IMR-90 (cell line): ENCODE measurements around the gene ARPC1A. TPM values are rescaled to one million over a fixed set of nuclear protein-coding genes. Genes with fewer than 3 reads are reported as not detected.

Source experiments
- ATAC-seq: fragments of 200-7000 bp; cut with Tn5 transposase; 2 replicates; pipeline ENCODE4 v1.9.1; 2020; ENCODE audit warnings: low read depth, mild to moderate bottlenecking, moderate library complexity
- BruUV-seq: library from RNA; stranded (reverse); fragments of 400-500 nt; replicated peaks from 2 replicates; lab custom pipeline; 2021; lab: Mats Ljungman, UMichigan
- CTCF ChIA-PET: fragments of 300-600 bp; formaldehyde crosslinking; extraction: SDS; loops from one replicate; lab custom pipeline; 2021; ENCODE audit warnings: antibody characterized with exemption; lab: Yijun Ruan, JAX
- POLR2A ChIA-PET: fragments of 300-600 bp; sonication (Branson Sonifier 250); formaldehyde crosslinking; loops from one replicate; lab custom pipeline; 2022; ENCODE audit warnings: antibody characterized with exemption; ENCODE audit not compliant: unreplicated experiment; lab: Charles Lee
- DNase-seq: peaks from one replicate; pipeline ENCODE4 v3.0.0; 2013
- H2AFZ ChIP-seq: replicated peaks from 2 replicates; pipeline ENCODE3; 2013; ENCODE audit warnings: low read length, mild to moderate bottlenecking; ENCODE audit not compliant: poor library complexity
- H2AK5ac ChIP-seq: 2 replicates; pipeline ENCODE4 v1.6.1; 2013; ENCODE audit warnings: low read depth, low read length, inconsistent platforms
- H2AK9ac ChIP-seq: replicated peaks from 2 replicates; pipeline ENCODE3; 2013; ENCODE audit warnings: mild to moderate bottlenecking, low read depth, low read length, moderate library complexity; ENCODE audit not compliant: poor library complexity
- H2BK120ac ChIP-seq: 2 replicates; pipeline ENCODE4 v1.6.1; 2013; ENCODE audit warnings: low read depth, low read length, inconsistent platforms
- H2BK15ac ChIP-seq: 3 replicates; pipeline ENCODE4 v1.6.1; 2013; ENCODE audit warnings: low read depth, low read length, inconsistent platforms
- H2BK20ac ChIP-seq: 2 replicates; pipeline ENCODE4 v1.6.1; 2013; ENCODE audit warnings: low read depth, mild to moderate bottlenecking, inconsistent platforms, low read length, moderate library complexity
- H2BK5ac ChIP-seq: 2 replicates; pipeline ENCODE4 v1.6.1; 2013; ENCODE audit warnings: mild to moderate bottlenecking, low read depth, low read length, inconsistent platforms; ENCODE audit not compliant: poor library complexity, severe bottlenecking
- H3K14ac ChIP-seq: replicated peaks from 2 replicates; pipeline ENCODE4 v1.6.1; 2013; ENCODE audit warnings: low read depth, low read length, inconsistent platforms
- H3K18ac ChIP-seq: 2 replicates; pipeline ENCODE4 v1.6.1; 2013; ENCODE audit warnings: low read depth, low read length, control low read depth
- H3K23ac ChIP-seq: 2 replicates; pipeline ENCODE4 v1.6.1; 2013; ENCODE audit warnings: low read depth, low read length, inconsistent platforms
- H3K27ac ChIP-seq: 2 replicates; pipeline ENCODE4 v1.5.1; 2013; ENCODE audit warnings: mild to moderate bottlenecking, control low read depth, low read length; ENCODE audit not compliant: insufficient read depth
- H3K27me3 ChIP-seq: 2 replicates; pipeline ENCODE4 v1.6.1; 2013; ENCODE audit warnings: low read length; ENCODE audit not compliant: control insufficient read depth, insufficient read depth
- H3K36me3 ChIP-seq: 2 replicates; pipeline ENCODE4 v1.6.1; 2013; ENCODE audit warnings: low read length, mixed read lengths; ENCODE audit not compliant: control insufficient read depth, insufficient read depth
- H3K4ac ChIP-seq: 2 replicates; pipeline ENCODE4 v1.6.1; 2013; ENCODE audit warnings: low read depth, low read length, inconsistent platforms
- H3K4me1 ChIP-seq: 2 replicates; pipeline ENCODE4 v1.6.1; 2013; ENCODE audit warnings: low read length, mixed read lengths; ENCODE audit not compliant: control insufficient read depth, insufficient read depth
- H3K4me2 ChIP-seq: 2 replicates; pipeline ENCODE4 v1.6.1; 2013; ENCODE audit warnings: low read depth, mild to moderate bottlenecking, control low read depth, low read length, moderate library complexity
- H3K4me3 ChIP-seq: 2 replicates; pipeline ENCODE4 v1.5.1; 2013; ENCODE audit warnings: low read depth, mild to moderate bottlenecking, control low read depth, low read length, moderate library complexity; ENCODE audit not compliant: insufficient read depth
- H3K56ac ChIP-seq: 2 replicates; pipeline ENCODE4 v1.6.1; 2013; ENCODE audit warnings: low read length, inconsistent platforms; ENCODE audit not compliant: insufficient read depth; ENCODE audit errors: extremely low read depth
- H3K79me1 ChIP-seq, 2 experiments: 2 replicates each; pipeline ENCODE4 v1.6.1; 2013; ENCODE audit warnings: low read length in 2 of 2, inconsistent platforms in 1 of 2, low read depth in 1 of 2
- H3K9ac ChIP-seq: 2 replicates; pipeline ENCODE4 v1.6.1; 2013; ENCODE audit warnings: low read depth, low read length, control low read depth
- H3K9me1 ChIP-seq: 2 replicates; pipeline ENCODE4 v1.6.1; 2013; ENCODE audit warnings: low read length, inconsistent platforms; ENCODE audit not compliant: insufficient read depth
- H3K9me3 ChIP-seq: 2 replicates; pipeline ENCODE4 v1.6.1; 2013; ENCODE audit warnings: low read length; ENCODE audit not compliant: control insufficient read depth, insufficient read depth
- H4K20me1 ChIP-seq: 2 replicates; pipeline ENCODE4 v1.6.1; 2013; ENCODE audit warnings: low read length, inconsistent platforms; ENCODE audit not compliant: insufficient read depth
- H4K5ac ChIP-seq: 2 replicates; pipeline ENCODE4 v1.6.1; 2013; ENCODE audit warnings: mild to moderate bottlenecking, low read depth, low read length, control low read depth
- H4K8ac ChIP-seq, 2 experiments: 2 replicates each; pipeline ENCODE4 v1.6.1; 2013; ENCODE audit warnings: low read depth in 2 of 2, low read length in 2 of 2, control low read depth in 1 of 2, inconsistent platforms in 1 of 2
- H4K91ac ChIP-seq: 2 replicates; pipeline ENCODE4 v1.6.1; 2013; ENCODE audit warnings: low read depth, low read length, inconsistent platforms; ENCODE audit not compliant: insufficient read depth
- BHLHE40 ChIP-seq: fragments of 150-350 bp; IDR thresholded peaks from 2 replicates; pipeline ENCODE4 v1.6.1; 2016; ENCODE audit warnings: mild to moderate bottlenecking, low read depth, low read length
- CTCF ChIP-seq: conservative IDR thresholded peaks from 2 replicates; pipeline ENCODE4 v1.5.1; 2012; ENCODE audit warnings: mild to moderate bottlenecking, low read depth, low read length, improper control_type of control experiment
- ELK1 ChIP-seq: fragments of 150-350 bp; IDR thresholded peaks from 2 replicates; pipeline ENCODE4 v1.6.1; 2016; ENCODE audit warnings: low read depth, mild to moderate bottlenecking, low read length, moderate library complexity, borderline replicate concordance
- FOS ChIP-seq: fragments of 150-350 bp; IDR thresholded peaks from 2 replicates; pipeline ENCODE4 v1.6.1; 2016; ENCODE audit warnings: low read depth, low read length
- MAFK ChIP-seq: IDR thresholded peaks from 2 replicates; pipeline ENCODE4 v1.6.1; 2012; ENCODE audit warnings: low read depth, low read length, improper control_type of control experiment
- MAZ ChIP-seq: IDR thresholded peaks from 2 replicates; pipeline ENCODE4 v1.6.1; 2012; ENCODE audit warnings: low read depth, mild to moderate bottlenecking, low read length, improper control_type of control experiment, moderate library complexity, borderline replicate concordance
- MXI1 ChIP-seq: IDR thresholded peaks from 2 replicates; pipeline ENCODE4 v1.6.1; 2012; ENCODE audit warnings: low read depth, mild to moderate bottlenecking, low read length, moderate library complexity, borderline replicate concordance
- NFE2L2 ChIP-seq: fragments of 150-350 bp; IDR thresholded peaks from 2 replicates; pipeline ENCODE4 v1.6.1; 2016; ENCODE audit warnings: low read depth, mild to moderate bottlenecking, low read length
- POLR2A ChIP-seq: IDR thresholded peaks from 2 replicates; pipeline ENCODE4 v1.6.1; 2012; ENCODE audit warnings: mild to moderate bottlenecking, low read depth, low read length
- RCOR1 ChIP-seq: IDR thresholded peaks from 2 replicates; pipeline ENCODE4 v1.6.1; 2012; ENCODE audit warnings: mild to moderate bottlenecking, low read length, improper control_type of control experiment; ENCODE audit not compliant: insufficient replicate concordance
- RFX5 ChIP-seq: IDR thresholded peaks from 2 replicates; pipeline ENCODE4 v1.8.0; 2012; ENCODE audit warnings: low read depth, mild to moderate bottlenecking, low read length, moderate library complexity
- SMC3 ChIP-seq: fragments of 150-350 bp; IDR thresholded peaks from 2 replicates; pipeline ENCODE4 v1.6.1; 2016; ENCODE audit warnings: low read depth, mild to moderate bottlenecking, antibody characterized with exemption, low read length, moderate library complexity
- USF2 ChIP-seq: fragments of 150-350 bp; IDR thresholded peaks from 2 replicates; pipeline ENCODE4 v1.6.1; 2017; ENCODE audit warnings: mild to moderate bottlenecking, antibody characterized with exemption, low read length, low read depth
- WGBS, 2 experiments: methylation state at CpG; one replicate each; pipeline versions ENCODE4 v1.1.5 to v1.1.7; 2013; ENCODE audit warnings: missing lambda C conversion rate in 2 of 2; ENCODE audit not compliant: insufficient read length in 1 of 2; ENCODE audit errors: extremely low coverage in 2 of 2; 5-methylcytosine and 5-hydroxymethylcytosine counted together
- dilution Hi-C: fragments of 300-500 bp; cut with HindIII; formaldehyde crosslinking; loops from one replicate; pipeline ENCODE4 v1.14.3; 2018; ENCODE audit warnings: low sequenced_read_pairs; ENCODE audit not compliant: unreplicated experiment
- in situ Hi-C: fragments of 300-500 bp; cut with MboI; formaldehyde crosslinking; loops from 3 replicates; pipeline ENCODE4 v1.14.3; 2019; ENCODE audit warnings: low sequenced_read_pairs, inconsistent platforms, mixed read lengths
- intact Hi-C: fragments of 100-400 bp; cut with micrococcal nuclease; formaldehyde crosslinking; loops from 2 replicates; pipeline ENCODE4 v1.10.0; 2022
- polyA plus RNA-seq, 3 experiments: library from polyadenylated mRNA; depleted of rRNA; stranded (reverse); fragments of >200 nt; gene quantifications; 2 replicates each; pipeline ENCODE4 v1.2.3, GENCODE V29; 2012; ENCODE audit warnings: low replicate concordance in 1 of 3
- total RNA-seq: library from RNA; depleted of rRNA; stranded (reverse); fragments of >200 nt; gene quantifications from 2 replicates; pipeline ENCODE4 v1.2.3, GENCODE V29; 2012

The ARPC1A gene
- total and polyA plus RNA-seq, 2 of the 4 experiments (the other 2 are of a cell fraction), result 253 to 327 TPM

- peaks cover 20 to 62% of the 10 kb centered on the region in 2 experiments for H3K79me1 ChIP-seq
- H3K4me3 ChIP-seq, result peak within 1 kb of the TSS; percentile 57
- H3K27ac ChIP-seq, result peak within 1 kb of the TSS; percentile 99
- in situ Hi-C loops, result no loop called here
- ChIA-PET POLR2A (interaction anchor here (0.5 to 1.4 kb wide), 7 partner anchors 9 to 249 kb away, joined by 3 to 5 read pairs (median 4); partner anchors contain the start of genes CPSF4 and PTCD1), CTCF (interaction anchor here (0.6 kb wide), 1 partner anchor 12 kb away, joined by 4 read pairs; no protein-coding TSS in a partner anchor)
- peaks cover 12% of the 10 kb centered on the region for H3K9me1 ChIP-seq
- dilution Hi-C loops, result no loop called here
- H2AK9ac ChIP-seq, result peak within 1 kb of the TSS; percentile 100
- H4K20me1 ChIP-seq, result peaks cover 56% of the 10 kb centered on the region
- H3K56ac ChIP-seq, result peak within 1 kb of the TSS; percentile 100
- H3K14ac ChIP-seq, result peak within 1 kb of the TSS; percentile 99
- peaks cover 8% of the 10 kb centered on the region; the same call in 1 of the 2 replicates for H3K4me1 ChIP-seq
- intact Hi-C loops, result no loop called here
- DNase-seq, result peak; percentile 95
- H2AFZ ChIP-seq, result peak within 1 kb of the TSS; percentile 100
- peak within 1 kb of the TSS; percentile 73 for H4K5ac ChIP-seq
- H4K8ac ChIP-seq, result peak within 1 kb of the TSS; percentile 95 to 99
- H3K9ac ChIP-seq, result peak within 1 kb of the TSS; percentile 98
- H3K36me3 ChIP-seq, result peaks cover 30% of the 10 kb centered on the region
- peak within 1 kb of the TSS; percentile 100 for H2BK5ac ChIP-seq
- peak within 1 kb of the TSS; percentile 97 for H3K23ac ChIP-seq
- H3K18ac ChIP-seq, result peak within 1 kb of the TSS; percentile 95
- WGBS, 2 experiments, result 0% methylated on average over 56 of the region's 72 CpGs; no CpG with 5 or more reads in 1 of the 2 experiments
- peak within 1 kb of the TSS; percentile 100 for H4K91ac ChIP-seq
- peak; percentile 89 for ATAC-seq
- no peaks in the 10 kb centered on the region for H3K27me3 ChIP-seq
- no TSS peak for BruUV-seq
- H2BK120ac ChIP-seq, result peak within 1 kb of the TSS; percentile 99
- H2AK5ac ChIP-seq, result peak within 1 kb of the TSS; percentile 97
- peak within 1 kb of the TSS; percentile 96 for H3K4me2 ChIP-seq
- H2BK20ac ChIP-seq, result peak within 1 kb of the TSS; percentile 90; the same call in 1 of the 2 replicates
- H3K9me3 ChIP-seq, result no peaks in the 10 kb centered on the region
- H3K4ac ChIP-seq, result peak within 1 kb of the TSS; percentile 99
- H2BK15ac ChIP-seq, result peak within 1 kb of the TSS; percentile 100; the same call in 2 of the 3 replicates
- TF ChIP-seq MAZ (peak; percentile 43; the same call in 1 of the 2 replicates), CTCF (no peak), ELK1 (peak; percentile 24; the same call in 1 of the 2 replicates), SMC3 (no peak), FOS (peak; percentile 59; the same call in 1 of the 2 replicates), RCOR1 (peak; percentile 10), NFE2L2 (no peak), MXI1 (peak; percentile 62), USF2 (no peak), RFX5 (no peak), BHLHE40 (no peak), MAFK (no peak), POLR2A (peak; percentile 95)
Measured at GRCh38 chr7:99408379-99409191, 82.9 kb downstream of the ARPC1A start, which contains the start of the genes BUD31 and PDAP1. BUD31 (plus strand) TSS chr7:99408969; CDS start chr7:99411093, 2,124 bp downstream. PDAP1 (minus strand) TSS chr7:99408597; CDS start chr7:99408548, 49 bp downstream.
